ENCODE results near the gene MICAL3. TPM values are rescaled to one million over a fixed set of nuclear protein-coding genes. Genes with fewer than 3 reads are reported as not detected.

Gene MICAL3
- total RNA-seq, 6 experiments from 2014 or later: 31.5 to 61.8 (median 48.2) TPM

DNA sequence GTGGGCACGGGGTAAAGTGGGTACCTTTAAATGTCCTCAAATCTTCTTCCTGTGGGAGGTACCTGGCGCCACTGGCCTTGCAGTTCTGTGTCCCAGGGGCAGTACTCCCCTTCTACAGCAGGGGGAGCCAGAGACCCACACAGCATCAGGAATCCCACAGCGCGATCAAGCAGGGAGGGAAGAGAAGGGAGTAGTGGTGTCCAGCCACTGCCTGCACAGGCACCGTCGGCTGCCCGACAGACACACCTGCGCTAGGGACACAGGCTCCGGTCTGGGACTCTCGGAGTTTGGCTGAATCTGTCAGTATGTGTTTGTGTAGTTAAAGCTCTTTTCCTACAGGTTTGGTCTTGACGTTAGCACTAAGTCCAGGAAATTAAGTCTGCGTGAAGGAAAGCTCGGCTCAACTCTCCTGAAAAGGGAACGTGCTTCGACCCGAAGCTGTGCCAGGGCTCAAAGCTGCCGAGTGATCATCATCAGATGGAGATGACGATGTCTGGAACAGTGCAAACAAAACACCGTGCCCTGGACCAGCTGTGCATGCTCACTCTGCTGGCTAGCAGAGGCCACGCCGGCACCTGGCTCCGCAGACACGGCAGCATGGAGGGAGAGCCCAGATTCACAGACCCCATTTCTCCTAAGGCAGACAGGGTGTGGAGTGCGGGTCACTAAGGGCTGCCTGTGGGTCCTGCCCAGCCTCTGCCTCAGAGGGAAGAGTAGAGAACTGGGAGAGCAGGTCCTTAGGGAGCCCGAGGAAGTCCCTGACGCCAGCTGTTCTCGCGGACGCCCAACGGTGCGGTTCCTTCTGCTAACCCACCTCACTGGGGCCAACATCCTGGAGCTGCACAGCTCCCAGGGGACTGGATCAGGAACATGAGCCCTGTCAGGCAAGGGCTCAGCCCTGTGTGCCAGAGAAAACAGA is 194.1 kb downstream of the MICAL3 start:
- DNase-seq (peak; percentile 77 to 89 (median 85)), ATAC-seq (peak; percentile 85 to 93 (median 90))
- Histone ChIP-seq H3K4me3 (no peak overlapping the region), H3K27me3 (no peaks in the 10 kb centered on the region), H3K4me1 (peaks cover 0 to 50% (median 19%) of the 10 kb centered on the region in 4 donors), H3K27ac (peak overlapping the region in 2 of 3 donors; percentile 40 to 66), H3K36me3 (peaks cover 0 to 17% (median 7%) of the 10 kb centered on the region in 4 donors), H3K9me3 (no peaks in the 10 kb centered on the region)
- WGBS (ENCODE audit: insufficient coverage, low coverage, low lambda C conversion rate, missing lambda C conversion rate): 29% methylated on average over 21 of the region's 31 CpGs
- intact Hi-C loops (cut with DNase I): loop anchor here (5.0 to 10.0 kb wide), 2 partner anchors 62 to 244 kb away; partner anchors contain the start of gene PEX26 (in 1 of the 2)
- TF ChIP-seq, protein P1, sequence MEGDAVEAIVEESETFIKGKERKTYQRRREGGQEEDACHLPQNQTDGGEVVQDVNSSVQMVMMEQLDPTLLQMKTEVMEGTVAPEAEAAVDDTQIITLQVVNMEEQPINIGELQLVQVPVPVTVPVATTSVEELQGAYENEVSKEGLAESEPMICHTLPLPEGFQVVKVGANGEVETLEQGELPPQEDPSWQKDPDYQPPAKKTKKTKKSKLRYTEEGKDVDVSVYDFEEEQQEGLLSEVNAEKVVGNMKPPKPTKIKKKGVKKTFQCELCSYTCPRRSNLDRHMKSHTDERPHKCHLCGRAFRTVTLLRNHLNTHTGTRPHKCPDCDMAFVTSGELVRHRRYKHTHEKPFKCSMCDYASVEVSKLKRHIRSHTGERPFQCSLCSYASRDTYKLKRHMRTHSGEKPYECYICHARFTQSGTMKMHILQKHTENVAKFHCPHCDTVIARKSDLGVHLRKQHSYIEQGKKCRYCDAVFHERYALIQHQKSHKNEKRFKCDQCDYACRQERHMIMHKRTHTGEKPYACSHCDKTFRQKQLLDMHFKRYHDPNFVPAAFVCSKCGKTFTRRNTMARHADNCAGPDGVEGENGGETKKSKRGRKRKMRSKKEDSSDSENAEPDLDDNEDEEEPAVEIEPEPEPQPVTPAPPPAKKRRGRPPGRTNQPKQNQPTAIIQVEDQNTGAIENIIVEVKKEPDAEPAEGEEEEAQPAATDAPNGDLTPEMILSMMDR (IDR thresholded peaks at IDR 0.05): peak; percentile 98 to 99 (median 99)
- TF ChIP-seq POLR2A (IDR thresholded peaks at IDR 0.05): no peak

- Histone ChIP-seq H3K9me3 (no peaks in the 10 kb centered on the region), H3K36me3 (peaks cover 0 to 21% (median 8%) of the 10 kb centered on the region in 4 donors), H3K4me3 (no peak overlapping the region), H3K4me1 (peaks cover 0 to 43% (median 16%) of the 10 kb centered on the region in 4 donors), H3K27ac (no peak overlapping the region), H3K27me3 (no peaks in the 10 kb centered on the region)
- intact Hi-C loops (cut with DNase I): loop anchor here (5.0 to 10.0 kb wide), 2 partner anchors 63 to 245 kb away; partner anchors contain the start of gene PEX26 (in 2 of the 2)
- WGBS (ENCODE audit: insufficient coverage, low coverage, low lambda C conversion rate, missing lambda C conversion rate): 61% methylated on average over 5 of the region's 5 CpGs
- ATAC-seq (no peak), DNase-seq (no peak)
- TF ChIP-seq, protein P1 (IDR thresholded peaks at IDR 0.05): no peak
- TF ChIP-seq POLR2A (IDR thresholded peaks at IDR 0.05): no peak
Measured at GRCh38 chr22:17829695-17830042, 194.7 kb downstream of the MICAL3 start.

DNA sequence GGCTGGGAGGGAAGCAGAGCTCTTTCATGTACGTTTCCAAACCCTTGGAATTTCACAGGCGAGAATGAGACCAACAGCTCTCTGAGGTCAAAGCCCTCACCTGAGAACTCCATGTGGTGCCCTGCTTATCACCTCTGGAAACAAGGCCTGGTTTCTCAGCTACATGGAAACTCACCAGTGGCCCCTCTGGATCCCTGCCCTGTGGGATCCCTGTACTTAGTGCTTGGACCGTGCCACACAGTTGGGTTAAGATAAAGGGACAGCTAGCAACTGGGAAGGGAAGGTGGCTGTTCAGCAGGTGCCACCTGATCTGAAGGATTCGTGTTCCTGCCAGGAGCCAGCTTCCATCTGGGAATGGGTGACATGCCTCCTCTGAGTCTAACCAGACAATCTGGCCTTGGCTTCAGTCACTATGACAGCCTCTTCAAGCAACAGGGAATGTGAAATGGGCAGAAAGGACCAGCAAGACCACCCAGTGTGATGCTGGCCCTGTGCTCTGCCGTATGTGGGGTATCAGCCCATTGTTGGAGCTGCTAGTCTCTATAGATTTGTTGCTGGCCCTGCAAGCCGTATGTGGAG is 195.8 kb downstream of the MICAL3 start:
- no peak for DNase-seq
- Histone ChIP-seq H3K4me1 (peaks cover 0 to 33% (median 11%) of the 10 kb centered on the region in 4 donors), H3K9me3 (no peaks in the 10 kb centered on the region), H3K36me3 (peaks cover 0 to 21% (median 9%) of the 10 kb centered on the region in 4 donors), H3K27ac (no peak overlapping the region), H3K4me3 (no peak overlapping the region), H3K27me3 (no peaks in the 10 kb centered on the region)
- intact Hi-C loops (cut with DNase I): loop anchor here in 1 of 2 donors (10.0 kb wide), 1 partner anchor 246 kb away; the partner anchor contains the start of gene PEX26
- no peak for TF ChIP-seq POLR2A (IDR thresholded peaks at IDR 0.05)
- TF ChIP-seq, protein P1 (IDR thresholded peaks at IDR 0.05): no peak
- no peak for ATAC-seq
- WGBS (ENCODE audit: insufficient coverage, low coverage, low lambda C conversion rate, missing lambda C conversion rate): 80% methylated on average over 1 of the region's 6 CpGs

DNA sequence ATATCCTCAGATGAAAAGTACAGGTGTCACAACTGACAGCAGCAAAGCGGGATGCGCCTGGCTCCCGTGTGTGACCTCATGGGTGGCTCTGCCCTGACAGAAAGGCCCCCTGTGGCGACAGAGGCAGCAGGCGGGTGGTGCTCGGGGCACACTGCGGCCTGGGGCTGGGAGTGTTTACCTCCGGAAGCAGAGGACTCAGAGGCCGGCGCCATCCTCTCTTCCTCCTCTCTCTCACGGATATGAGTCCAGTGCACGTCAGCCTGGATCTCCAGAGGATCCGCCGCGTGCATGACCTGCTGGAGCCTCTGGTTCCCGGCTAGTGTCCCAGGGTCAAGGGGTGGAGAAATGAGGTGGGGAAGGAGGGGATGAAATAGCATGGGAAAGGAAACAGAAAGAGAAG is 196.9 kb downstream of the MICAL3 start:
- no peak for DNase-seq
- Histone ChIP-seq H3K4me3 (no peak overlapping the region), H3K27me3 (no peaks in the 10 kb centered on the region), H3K9me3 (no peaks in the 10 kb centered on the region), H3K27ac (no peak overlapping the region), H3K4me1 (peaks cover 0 to 21% (median 6%) of the 10 kb centered on the region in 4 donors), H3K36me3 (peaks cover 0 to 24% (median 9%) of the 10 kb centered on the region in 4 donors)
- 79% methylated on average over 6 of the region's 16 CpGs for WGBS (ENCODE audit: insufficient coverage, low coverage, low lambda C conversion rate, missing lambda C conversion rate)
- ATAC-seq: no peak
- TF ChIP-seq, protein P1 (IDR thresholded peaks at IDR 0.05): no peak
- TF ChIP-seq POLR2A (IDR thresholded peaks at IDR 0.05): no peak
- intact Hi-C loops (cut with DNase I): loop anchor here in 1 of 2 donors (10.0 kb wide), 1 partner anchor 247 kb away; the partner anchor contains the start of gene PEX26
